ENCODE results near the gene GOT1.

The GOT1 gene

DNA sequence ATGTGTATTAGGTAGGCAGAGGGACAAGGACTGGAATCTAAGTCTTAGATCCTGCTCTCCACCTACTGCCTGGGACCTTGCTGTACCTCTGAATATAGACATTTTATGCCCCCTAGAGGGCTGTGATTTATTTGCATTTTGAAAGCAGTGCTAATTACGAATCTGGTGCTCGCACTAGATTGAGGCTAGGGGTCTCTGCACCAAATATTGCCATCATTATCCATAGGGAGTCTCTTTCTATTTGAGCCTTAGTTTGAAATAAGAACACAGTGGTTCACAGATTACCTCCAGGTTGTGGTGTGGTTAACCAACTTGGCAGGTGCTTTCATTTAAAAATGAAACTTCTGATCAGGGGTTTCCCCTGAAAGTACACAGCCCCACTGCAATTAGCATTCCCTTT, 59.4 kb downstream of the GOT1 start:
- Histone ChIP-seq H3K36me3 (no peaks in the 10 kb centered on the region), H3K27ac (no peak overlapping the region), H3K4me1 (ENCODE audit: control insufficient read depth in 1 of 2, insufficient read depth in 1 of 2, low read depth in 1 of 2, low read length in 1 of 2) (peaks cover 13 to 18% of the 10 kb centered on the region in 2 experiments), H3K4me3 (ENCODE audit: low read depth in 1 of 2, low read length in 1 of 2) (no peak overlapping the region), H3K27me3 (peaks cover 54% of the 10 kb centered on the region), H3K9me3 (no peaks in the 10 kb centered on the region)
- TF ChIP-seq, protein P1, sequence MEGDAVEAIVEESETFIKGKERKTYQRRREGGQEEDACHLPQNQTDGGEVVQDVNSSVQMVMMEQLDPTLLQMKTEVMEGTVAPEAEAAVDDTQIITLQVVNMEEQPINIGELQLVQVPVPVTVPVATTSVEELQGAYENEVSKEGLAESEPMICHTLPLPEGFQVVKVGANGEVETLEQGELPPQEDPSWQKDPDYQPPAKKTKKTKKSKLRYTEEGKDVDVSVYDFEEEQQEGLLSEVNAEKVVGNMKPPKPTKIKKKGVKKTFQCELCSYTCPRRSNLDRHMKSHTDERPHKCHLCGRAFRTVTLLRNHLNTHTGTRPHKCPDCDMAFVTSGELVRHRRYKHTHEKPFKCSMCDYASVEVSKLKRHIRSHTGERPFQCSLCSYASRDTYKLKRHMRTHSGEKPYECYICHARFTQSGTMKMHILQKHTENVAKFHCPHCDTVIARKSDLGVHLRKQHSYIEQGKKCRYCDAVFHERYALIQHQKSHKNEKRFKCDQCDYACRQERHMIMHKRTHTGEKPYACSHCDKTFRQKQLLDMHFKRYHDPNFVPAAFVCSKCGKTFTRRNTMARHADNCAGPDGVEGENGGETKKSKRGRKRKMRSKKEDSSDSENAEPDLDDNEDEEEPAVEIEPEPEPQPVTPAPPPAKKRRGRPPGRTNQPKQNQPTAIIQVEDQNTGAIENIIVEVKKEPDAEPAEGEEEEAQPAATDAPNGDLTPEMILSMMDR (IDR thresholded peaks at IDR 0.05) = no peak

DNA sequence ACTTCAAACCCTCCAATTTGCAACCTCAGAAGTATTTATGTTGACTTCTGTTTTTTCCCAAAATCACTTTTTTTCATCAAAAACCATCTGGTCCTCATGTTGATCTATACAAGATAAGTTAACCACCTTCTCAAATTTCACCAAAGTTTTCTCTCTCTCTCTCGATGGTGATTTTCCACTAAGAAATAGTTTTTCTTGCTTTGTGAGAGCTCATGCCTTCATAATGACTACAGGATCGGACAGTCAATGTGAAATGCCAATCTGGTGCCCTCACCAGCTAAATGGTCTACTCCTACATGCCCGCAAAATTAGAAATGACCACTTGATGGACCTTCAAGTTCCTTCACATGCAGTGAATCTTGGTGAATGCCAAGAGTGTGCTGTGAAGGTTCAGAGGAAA, 60.9 kb downstream of the GOT1 start:
- H3K4me3 ChIP-seq (ENCODE audit: low read depth in 1 of 2, low read length in 1 of 2) = no peak overlapping the region
- H3K9me3 ChIP-seq = no peaks in the 10 kb centered on the region
- no peaks in the 10 kb centered on the region for H3K36me3 ChIP-seq
- TF ChIP-seq, protein P1 (IDR thresholded peaks at IDR 0.05) = no peak
- H3K27ac ChIP-seq = no peak overlapping the region
- H3K4me1 ChIP-seq (ENCODE audit: control insufficient read depth in 1 of 2, insufficient read depth in 1 of 2, low read depth in 1 of 2, low read length in 1 of 2) = peaks cover 25 to 31% of the 10 kb centered on the region in 2 experiments
- H3K27me3 ChIP-seq = peaks cover 54% of the 10 kb centered on the region

DNA sequence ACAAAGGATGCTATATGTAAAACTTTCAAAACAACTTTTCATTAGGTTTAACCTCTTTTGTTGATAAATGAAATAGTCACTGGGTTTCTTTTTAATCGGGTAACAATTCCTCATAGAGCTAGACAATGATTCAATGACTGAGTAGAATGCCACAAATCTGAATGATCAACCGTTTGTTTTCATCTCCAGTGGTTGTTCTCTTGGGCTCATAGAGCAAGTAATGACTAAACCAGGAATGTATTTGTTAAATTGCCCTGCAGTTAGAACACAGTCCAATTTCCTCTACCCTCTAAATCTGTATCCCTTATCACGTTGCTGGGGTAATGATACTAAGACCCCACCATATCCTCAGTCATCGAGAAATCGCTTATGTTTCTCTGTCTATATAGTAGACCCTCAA, 61.3 kb downstream of the GOT1 start:
- TF ChIP-seq, protein P1 (IDR thresholded peaks at IDR 0.05) = no peak
- no peak overlapping the region for H3K4me3 ChIP-seq (ENCODE audit: low read depth in 1 of 2, low read length in 1 of 2)
- peaks cover 54% of the 10 kb centered on the region for H3K27me3 ChIP-seq
- H3K27ac ChIP-seq = no peak overlapping the region
- no peaks in the 10 kb centered on the region for H3K36me3 ChIP-seq
- peaks cover 25 to 31% of the 10 kb centered on the region in 2 experiments for H3K4me1 ChIP-seq (ENCODE audit: control insufficient read depth in 1 of 2, insufficient read depth in 1 of 2, low read depth in 1 of 2, low read length in 1 of 2)
- no peaks in the 10 kb centered on the region for H3K9me3 ChIP-seq

DNA sequence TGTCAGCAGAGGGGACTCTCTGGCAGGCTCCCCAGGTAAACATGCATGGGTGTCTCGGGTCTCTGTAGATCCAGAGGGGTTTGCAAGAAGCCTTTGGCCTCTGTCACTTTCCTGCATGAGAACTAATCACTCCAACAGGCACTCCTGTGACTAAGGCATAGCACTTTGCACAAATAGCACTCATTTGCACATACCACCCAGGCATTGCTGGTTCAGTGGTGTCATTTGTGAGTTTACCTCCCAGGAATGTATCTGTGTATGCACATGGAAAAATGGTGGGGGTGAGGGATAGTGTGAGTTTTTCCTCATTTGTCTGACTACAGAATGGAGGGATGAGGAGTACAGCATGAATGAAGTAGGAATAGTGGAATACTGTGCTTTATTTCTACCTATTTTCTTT, 61.8 kb downstream of the GOT1 start:
- peaks cover 54% of the 10 kb centered on the region for H3K27me3 ChIP-seq
- no peak overlapping the region for H3K27ac ChIP-seq
- no peaks in the 10 kb centered on the region for H3K36me3 ChIP-seq
- H3K9me3 ChIP-seq = no peaks in the 10 kb centered on the region
- TF ChIP-seq, protein P1 (IDR thresholded peaks at IDR 0.05) = no peak
- H3K4me3 ChIP-seq (ENCODE audit: low read depth in 1 of 2, low read length in 1 of 2) = no peak overlapping the region
- peaks cover 25 to 31% of the 10 kb centered on the region in 2 experiments for H3K4me1 ChIP-seq (ENCODE audit: control insufficient read depth in 1 of 2, insufficient read depth in 1 of 2, low read depth in 1 of 2, low read length in 1 of 2)

DNA sequence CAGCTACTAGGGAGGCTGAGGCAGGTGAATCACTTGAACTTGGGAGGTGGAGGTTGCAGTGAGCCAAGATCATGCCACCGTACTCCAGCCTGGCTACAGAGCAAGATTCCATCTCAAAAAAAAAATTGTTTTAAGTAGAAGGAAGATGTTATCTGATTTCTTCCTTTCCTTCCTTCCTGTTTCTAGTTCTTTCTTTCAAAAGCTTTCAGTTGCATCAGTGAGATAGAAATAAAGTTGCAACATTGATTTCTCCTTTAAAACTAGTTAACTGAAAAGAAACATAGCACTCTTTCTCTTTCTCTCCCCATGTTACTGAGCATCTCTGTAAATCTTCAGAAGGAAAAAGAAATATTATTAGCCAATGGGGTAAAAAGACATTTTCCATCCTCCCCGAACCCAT, 63.8 kb downstream of the GOT1 start:
- Histone ChIP-seq H3K4me3 (ENCODE audit: low read depth in 1 of 2, low read length in 1 of 2) (no peak overlapping the region), H3K27ac (no peak overlapping the region), H3K36me3 (no peaks in the 10 kb centered on the region), H3K9me3 (no peaks in the 10 kb centered on the region), H3K27me3 (peaks cover 34% of the 10 kb centered on the region), H3K4me1 (ENCODE audit: control insufficient read depth in 1 of 2, insufficient read depth in 1 of 2, low read depth in 1 of 2, low read length in 1 of 2) (peaks cover 25 to 31% of the 10 kb centered on the region in 2 experiments)
- TF ChIP-seq, protein P1 (IDR thresholded peaks at IDR 0.05) = no peak

DNA sequence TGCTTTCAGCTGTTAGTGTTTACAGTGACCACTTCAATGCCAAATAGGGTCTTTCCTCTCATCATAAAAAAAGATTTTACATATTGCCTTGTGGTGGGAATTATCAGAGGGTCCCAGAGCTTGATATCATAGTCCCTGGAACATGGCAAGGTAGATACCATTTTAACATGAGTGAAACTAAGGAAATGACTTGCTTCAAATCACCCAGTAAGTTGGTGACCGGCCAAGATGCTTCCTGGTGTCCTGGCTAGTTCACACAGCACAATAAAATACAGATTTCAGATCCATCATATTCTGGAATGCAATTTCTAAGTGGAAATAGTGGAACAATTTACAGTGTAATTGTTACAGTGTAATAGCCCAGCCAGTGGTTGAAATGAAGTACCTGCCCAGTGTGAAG, 64.7 kb downstream of the GOT1 start:
- peaks cover 27% of the 10 kb centered on the region for H3K27me3 ChIP-seq
- TF ChIP-seq, protein P1 (IDR thresholded peaks at IDR 0.05) = no peak
- no peak overlapping the region for H3K4me3 ChIP-seq (ENCODE audit: low read depth in 1 of 2, low read length in 1 of 2)
- no peak overlapping the region for H3K27ac ChIP-seq
- H3K9me3 ChIP-seq = no peaks in the 10 kb centered on the region
- no peaks in the 10 kb centered on the region for H3K36me3 ChIP-seq
- peaks cover 25 to 31% of the 10 kb centered on the region in 2 experiments for H3K4me1 ChIP-seq (ENCODE audit: control insufficient read depth in 1 of 2, insufficient read depth in 1 of 2, low read depth in 1 of 2, low read length in 1 of 2)
